Measurements from ENCODE around the gene SMAGP. TPM values are rescaled to one million over a fixed set of nuclear protein-coding genes. Genes with fewer than 3 reads are reported as not detected.
A peak's percentile ranks its signal among the peaks of the same experiment; 100 is the strongest.

Gene SMAGP
- total RNA-seq, 3 donors from 2014 or later, result 35.0 to 88.6 (median 85.6) TPM

DNA sequence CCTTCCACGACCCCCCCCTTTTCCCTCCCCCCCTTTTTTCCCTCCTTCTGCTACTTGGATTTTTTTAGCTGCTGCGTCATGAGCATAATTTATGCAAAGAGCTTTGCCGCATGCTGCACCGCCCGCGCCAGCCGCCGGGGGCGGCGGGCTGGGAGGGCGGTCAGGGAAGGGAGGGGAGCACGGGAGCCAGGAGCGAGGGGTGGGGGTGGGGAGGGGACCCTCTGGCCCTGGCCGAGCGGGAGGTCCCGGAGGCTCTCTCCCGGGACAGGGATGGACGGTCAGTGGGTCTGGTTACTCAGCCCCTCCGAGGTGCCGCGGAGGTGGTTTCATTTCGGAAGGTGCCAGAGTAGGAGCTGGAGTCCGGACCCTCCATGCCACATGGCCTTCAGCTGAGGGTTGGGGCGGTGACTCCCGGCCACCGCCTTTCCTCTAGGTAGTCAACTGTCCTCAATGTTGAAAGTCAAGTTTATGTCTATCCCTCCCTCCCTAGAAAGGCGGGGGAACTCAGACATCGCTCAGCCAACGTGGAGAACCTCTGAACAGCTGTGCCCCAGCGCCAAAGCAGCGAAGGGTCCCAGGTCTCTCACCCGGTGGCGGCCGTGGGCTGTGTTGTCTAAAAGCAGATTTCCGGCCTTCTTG, 52.1 kb downstream of the SMAGP start, which contains the start of gene POU6F1:
TSS of gene POU6F1 (minus strand) at position 95 of the 639 bp plus-strand sequence. CDS start 11,226 bp downstream, outside the sequence.
- DNase-seq (peak; percentile 75 to 83 (median 80)), ATAC-seq (peak; percentile 89)
- intact Hi-C loops (cut with DNase I, micrococcal nuclease), result no loop called here
- Histone ChIP-seq H3K4me1 (ENCODE audit: low read depth) (peaks cover 12% of the 10 kb centered on the region), H3K9me3 (no peaks in the 10 kb centered on the region), H3K4me3 (peak within 1 kb of the TSS; percentile 40), H3K36me3 (ENCODE audit: low read depth) (no peaks in the 10 kb centered on the region)
- TF ChIP-seq, protein P1, sequence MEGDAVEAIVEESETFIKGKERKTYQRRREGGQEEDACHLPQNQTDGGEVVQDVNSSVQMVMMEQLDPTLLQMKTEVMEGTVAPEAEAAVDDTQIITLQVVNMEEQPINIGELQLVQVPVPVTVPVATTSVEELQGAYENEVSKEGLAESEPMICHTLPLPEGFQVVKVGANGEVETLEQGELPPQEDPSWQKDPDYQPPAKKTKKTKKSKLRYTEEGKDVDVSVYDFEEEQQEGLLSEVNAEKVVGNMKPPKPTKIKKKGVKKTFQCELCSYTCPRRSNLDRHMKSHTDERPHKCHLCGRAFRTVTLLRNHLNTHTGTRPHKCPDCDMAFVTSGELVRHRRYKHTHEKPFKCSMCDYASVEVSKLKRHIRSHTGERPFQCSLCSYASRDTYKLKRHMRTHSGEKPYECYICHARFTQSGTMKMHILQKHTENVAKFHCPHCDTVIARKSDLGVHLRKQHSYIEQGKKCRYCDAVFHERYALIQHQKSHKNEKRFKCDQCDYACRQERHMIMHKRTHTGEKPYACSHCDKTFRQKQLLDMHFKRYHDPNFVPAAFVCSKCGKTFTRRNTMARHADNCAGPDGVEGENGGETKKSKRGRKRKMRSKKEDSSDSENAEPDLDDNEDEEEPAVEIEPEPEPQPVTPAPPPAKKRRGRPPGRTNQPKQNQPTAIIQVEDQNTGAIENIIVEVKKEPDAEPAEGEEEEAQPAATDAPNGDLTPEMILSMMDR (IDR thresholded peaks at IDR 0.05), result peak; percentile 60

DNA sequence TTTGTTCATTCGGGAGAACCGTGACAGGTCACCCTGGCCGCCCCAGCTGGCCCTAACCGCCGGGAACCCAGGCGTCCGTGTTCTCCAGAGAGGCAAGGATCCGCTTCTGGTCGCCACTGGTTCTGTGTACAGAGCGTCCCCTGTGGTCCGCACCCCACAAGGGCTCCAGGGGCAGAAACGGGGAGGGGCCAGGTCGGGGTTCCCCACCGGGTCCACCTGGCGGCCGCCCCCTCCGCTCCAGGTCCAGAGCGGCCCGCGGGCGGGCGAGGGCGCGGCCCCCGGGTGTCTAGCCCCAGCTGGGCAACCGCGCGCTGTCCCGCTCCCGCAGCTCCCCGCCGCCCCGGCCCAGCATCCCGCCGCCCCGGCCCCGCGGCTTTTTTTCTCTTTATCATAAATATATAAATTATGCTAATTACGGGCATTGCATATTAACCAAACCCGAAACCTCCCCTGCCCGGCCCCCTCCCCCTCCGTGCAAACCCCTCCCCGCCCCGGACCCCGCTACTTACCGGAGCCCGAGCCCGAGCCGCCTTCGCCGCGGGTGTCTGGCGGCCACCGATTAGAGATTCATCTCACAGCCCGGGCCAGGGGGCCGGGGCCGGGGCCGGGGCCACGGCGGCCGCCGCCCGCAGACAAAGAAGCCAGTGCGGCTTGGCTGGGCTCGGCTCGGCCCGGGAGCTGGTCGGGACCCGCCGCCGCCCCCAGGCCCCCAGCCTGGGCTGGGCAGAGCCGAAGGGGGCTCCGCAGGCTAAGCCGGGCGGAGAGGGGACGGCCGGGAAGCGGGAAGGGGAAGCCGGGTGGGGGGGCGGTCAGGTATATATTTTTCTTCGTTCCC, 52.9 kb downstream of the SMAGP start:
- ATAC-seq (peak; percentile 52), DNase-seq (peak; percentile 55 to 82 (median 71))
- Histone ChIP-seq H3K4me3 (peak overlapping the region; percentile 40), H3K4me1 (ENCODE audit: low read depth) (peaks cover 12% of the 10 kb centered on the region), H3K9me3 (no peaks in the 10 kb centered on the region), H3K36me3 (ENCODE audit: low read depth) (no peaks in the 10 kb centered on the region)
- intact Hi-C loops (cut with DNase I, micrococcal nuclease), result no loop called here
- TF ChIP-seq, protein P1 (IDR thresholded peaks at IDR 0.05), result no peak

DNA sequence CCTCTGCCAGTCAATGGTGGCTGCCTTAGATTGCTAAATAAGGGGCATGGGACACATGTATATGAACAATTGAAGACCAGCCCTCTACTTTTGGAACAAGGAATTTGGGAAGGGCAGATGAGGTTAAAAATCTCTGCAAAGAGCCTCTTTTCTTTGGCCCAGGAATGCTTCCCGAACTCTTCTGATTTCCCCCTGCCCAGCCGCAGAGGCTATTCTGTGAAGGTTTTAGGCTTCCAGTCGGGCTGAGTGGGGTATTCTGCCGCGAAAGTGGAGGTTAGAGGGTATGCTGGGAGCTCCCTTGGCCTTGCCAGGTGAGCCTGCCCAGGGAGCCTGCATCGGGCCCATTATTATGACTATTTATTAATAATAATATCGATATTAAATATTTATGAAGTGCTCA, 53.6 kb downstream of the SMAGP start:
- TF ChIP-seq, protein P1 (IDR thresholded peaks at IDR 0.05), result no peak
- H3K4me1 ChIP-seq (ENCODE audit: low read depth), result peaks cover 12% of the 10 kb centered on the region
- H3K4me3 ChIP-seq, result no peak overlapping the region
- ATAC-seq (no peak), DNase-seq (no peak)
- intact Hi-C loops (cut with DNase I, micrococcal nuclease), result no loop called here
- H3K9me3 ChIP-seq, result no peaks in the 10 kb centered on the region
- no peaks in the 10 kb centered on the region for H3K36me3 ChIP-seq (ENCODE audit: low read depth)

DNA sequence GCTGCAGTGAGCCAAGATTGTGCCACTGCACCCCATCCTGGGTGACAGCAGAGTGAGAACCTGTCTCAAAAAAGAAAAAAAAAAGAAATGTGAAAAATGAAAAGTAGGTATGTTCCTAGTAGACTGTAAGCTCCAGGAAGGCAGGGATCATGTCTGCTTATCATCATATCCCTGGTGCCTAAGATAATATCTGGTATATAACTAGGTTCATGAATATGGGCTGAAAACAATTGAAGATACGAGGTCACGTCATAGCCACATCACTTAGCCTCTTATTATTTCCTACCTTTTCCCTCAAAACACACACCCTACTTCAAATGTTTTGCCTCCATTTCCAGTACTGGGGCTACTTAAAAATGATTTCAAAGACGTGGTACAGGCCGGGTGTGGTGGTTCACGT, 55.3 kb downstream of the SMAGP start:
- Histone ChIP-seq H3K4me3 (no peak overlapping the region), H3K9me3 (no peaks in the 10 kb centered on the region), H3K36me3 (ENCODE audit: low read depth) (no peaks in the 10 kb centered on the region), H3K4me1 (ENCODE audit: low read depth) (peaks cover 12% of the 10 kb centered on the region)
- TF ChIP-seq, protein P1 (IDR thresholded peaks at IDR 0.05), result no peak
- ATAC-seq, result no peak
- no peak for DNase-seq
- intact Hi-C loops (cut with DNase I, micrococcal nuclease), result no loop called here

GRCh38 chr12:51210690-51211395, 59.4 kb downstream of the SMAGP start:
- Histone ChIP-seq H3K4me1 (ENCODE audit: low read depth) (no peaks in the 10 kb centered on the region), H3K4me3 (no peak overlapping the region), H3K9me3 (no peaks in the 10 kb centered on the region), H3K36me3 (ENCODE audit: low read depth) (no peaks in the 10 kb centered on the region)
- ATAC-seq (no peak), DNase-seq (no peak)
- intact Hi-C loops (cut with DNase I, micrococcal nuclease), result no loop called here
- TF ChIP-seq, protein P1 (IDR thresholded peaks at IDR 0.05), result no peak
